ENCODE data around the gene G6PC1. TPM values are rescaled to one million over a fixed set of nuclear protein-coding genes. Genes with fewer than 3 reads are reported as not detected.
A peak's percentile ranks its signal among the peaks of the same experiment; 100 is the strongest.

The G6PC1 gene
- total and polyA plus RNA-seq, 2 of the 13 experiments (the other 11 are each of a cell fraction or from before 2014, with no cell fraction given): 1.7 to 37.9 TPM

GRCh38 chr17:42900460-42901331 is at the start of gene G6PC1 (continued):
- TF ChIP-seq ATF2 (CRISPR knock-in tag; IDR thresholded peaks at IDR 0.05) (peak; percentile 72), YEATS4 (CRISPR knock-in tag; IDR thresholded peaks at IDR 0.05; ENCODE audit: borderline replicate concordance) (peak; percentile 69), ZNF567 (CRISPR knock-in tag; IDR thresholded peaks at IDR 0.05; ENCODE audit: borderline replicate concordance) (no peak), ZNF709 (CRISPR knock-in tag; IDR thresholded peaks at IDR 0.05) (no peak), ZBTB7A (CRISPR knock-in tag; IDR thresholded peaks at IDR 0.05) (peak; percentile 76; the same call in 1 of the 2 replicates), TOPORS (CRISPR knock-in tag; IDR thresholded peaks at IDR 0.05) (peak; percentile 37; the same call in 1 of the 2 replicates), PRMT3 (CRISPR knock-in tag; IDR thresholded peaks at IDR 0.05; ENCODE audit: borderline replicate concordance, low read depth) (no peak), EZH2 (conservative IDR thresholded peaks at IDR 0.05; ENCODE audit: low read depth, low read length) (no peak), ZBTB7B (CRISPR knock-in tag; IDR thresholded peaks at IDR 0.05) (no peak), ZNF282 (IDR thresholded peaks at IDR 0.05; ENCODE audit: partially characterized antibody) (no peak), HOXA3 (CRISPR knock-in tag; IDR thresholded peaks at IDR 0.05) (peak; percentile 88), KDM2A (CRISPR knock-in tag; IDR thresholded peaks at IDR 0.05; ENCODE audit: borderline replicate concordance, low read depth) (no peak), GATAD1 (CRISPR knock-in tag; IDR thresholded peaks at IDR 0.05) (peak; percentile 73), ZNF124 (CRISPR knock-in tag; IDR thresholded peaks at IDR 0.05) (no peak), HDAC1 (CRISPR knock-in tag; IDR thresholded peaks at IDR 0.05) (peak; percentile 87), HDAC2 (CRISPR knock-in tag; IDR thresholded peaks at IDR 0.05) (peak; percentile 73; the same call in 1 of the 2 replicates)
- TF ChIP-seq, protein P1, sequence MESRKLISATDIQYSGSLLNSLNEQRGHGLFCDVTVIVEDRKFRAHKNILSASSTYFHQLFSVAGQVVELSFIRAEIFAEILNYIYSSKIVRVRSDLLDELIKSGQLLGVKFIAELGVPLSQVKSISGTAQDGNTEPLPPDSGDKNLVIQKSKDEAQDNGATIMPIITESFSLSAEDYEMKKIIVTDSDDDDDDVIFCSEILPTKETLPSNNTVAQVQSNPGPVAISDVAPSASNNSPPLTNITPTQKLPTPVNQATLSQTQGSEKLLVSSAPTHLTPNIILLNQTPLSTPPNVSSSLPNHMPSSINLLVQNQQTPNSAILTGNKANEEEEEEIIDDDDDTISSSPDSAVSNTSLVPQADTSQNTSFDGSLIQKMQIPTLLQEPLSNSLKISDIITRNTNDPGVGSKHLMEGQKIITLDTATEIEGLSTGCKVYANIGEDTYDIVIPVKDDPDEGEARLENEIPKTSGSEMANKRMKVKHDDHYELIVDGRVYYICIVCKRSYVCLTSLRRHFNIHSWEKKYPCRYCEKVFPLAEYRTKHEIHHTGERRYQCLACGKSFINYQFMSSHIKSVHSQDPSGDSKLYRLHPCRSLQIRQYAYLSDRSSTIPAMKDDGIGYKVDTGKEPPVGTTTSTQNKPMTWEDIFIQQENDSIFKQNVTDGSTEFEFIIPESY (CRISPR knock-in tag; IDR thresholded peaks at IDR 0.05): no peak
- TF ChIP-seq, protein P2, sequence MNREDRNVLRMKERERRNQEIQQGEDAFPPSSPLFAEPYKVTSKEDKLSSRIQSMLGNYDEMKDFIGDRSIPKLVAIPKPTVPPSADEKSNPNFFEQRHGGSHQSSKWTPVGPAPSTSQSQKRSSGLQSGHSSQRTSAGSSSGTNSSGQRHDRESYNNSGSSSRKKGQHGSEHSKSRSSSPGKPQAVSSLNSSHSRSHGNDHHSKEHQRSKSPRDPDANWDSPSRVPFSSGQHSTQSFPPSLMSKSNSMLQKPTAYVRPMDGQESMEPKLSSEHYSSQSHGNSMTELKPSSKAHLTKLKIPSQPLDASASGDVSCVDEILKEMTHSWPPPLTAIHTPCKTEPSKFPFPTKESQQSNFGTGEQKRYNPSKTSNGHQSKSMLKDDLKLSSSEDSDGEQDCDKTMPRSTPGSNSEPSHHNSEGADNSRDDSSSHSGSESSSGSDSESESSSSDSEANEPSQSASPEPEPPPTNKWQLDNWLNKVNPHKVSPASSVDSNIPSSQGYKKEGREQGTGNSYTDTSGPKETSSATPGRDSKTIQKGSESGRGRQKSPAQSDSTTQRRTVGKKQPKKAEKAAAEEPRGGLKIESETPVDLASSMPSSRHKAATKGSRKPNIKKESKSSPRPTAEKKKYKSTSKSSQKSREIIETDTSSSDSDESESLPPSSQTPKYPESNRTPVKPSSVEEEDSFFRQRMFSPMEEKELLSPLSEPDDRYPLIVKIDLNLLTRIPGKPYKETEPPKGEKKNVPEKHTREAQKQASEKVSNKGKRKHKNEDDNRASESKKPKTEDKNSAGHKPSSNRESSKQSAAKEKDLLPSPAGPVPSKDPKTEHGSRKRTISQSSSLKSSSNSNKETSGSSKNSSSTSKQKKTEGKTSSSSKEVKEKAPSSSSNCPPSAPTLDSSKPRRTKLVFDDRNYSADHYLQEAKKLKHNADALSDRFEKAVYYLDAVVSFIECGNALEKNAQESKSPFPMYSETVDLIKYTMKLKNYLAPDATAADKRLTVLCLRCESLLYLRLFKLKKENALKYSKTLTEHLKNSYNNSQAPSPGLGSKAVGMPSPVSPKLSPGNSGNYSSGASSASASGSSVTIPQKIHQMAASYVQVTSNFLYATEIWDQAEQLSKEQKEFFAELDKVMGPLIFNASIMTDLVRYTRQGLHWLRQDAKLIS (CRISPR knock-in tag; IDR thresholded peaks at IDR 0.05): 0 out of 2 replicates have a peak, but pooled peaks have one; percentile 54
- TF ChIP-seq, protein P3, sequence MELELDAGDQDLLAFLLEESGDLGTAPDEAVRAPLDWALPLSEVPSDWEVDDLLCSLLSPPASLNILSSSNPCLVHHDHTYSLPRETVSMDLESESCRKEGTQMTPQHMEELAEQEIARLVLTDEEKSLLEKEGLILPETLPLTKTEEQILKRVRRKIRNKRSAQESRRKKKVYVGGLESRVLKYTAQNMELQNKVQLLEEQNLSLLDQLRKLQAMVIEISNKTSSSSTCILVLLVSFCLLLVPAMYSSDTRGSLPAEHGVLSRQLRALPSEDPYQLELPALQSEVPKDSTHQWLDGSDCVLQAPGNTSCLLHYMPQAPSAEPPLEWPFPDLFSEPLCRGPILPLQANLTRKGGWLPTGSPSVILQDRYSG (CRISPR knock-in tag; IDR thresholded peaks at IDR 0.05): no peak
- TF ChIP-seq, protein P4, sequence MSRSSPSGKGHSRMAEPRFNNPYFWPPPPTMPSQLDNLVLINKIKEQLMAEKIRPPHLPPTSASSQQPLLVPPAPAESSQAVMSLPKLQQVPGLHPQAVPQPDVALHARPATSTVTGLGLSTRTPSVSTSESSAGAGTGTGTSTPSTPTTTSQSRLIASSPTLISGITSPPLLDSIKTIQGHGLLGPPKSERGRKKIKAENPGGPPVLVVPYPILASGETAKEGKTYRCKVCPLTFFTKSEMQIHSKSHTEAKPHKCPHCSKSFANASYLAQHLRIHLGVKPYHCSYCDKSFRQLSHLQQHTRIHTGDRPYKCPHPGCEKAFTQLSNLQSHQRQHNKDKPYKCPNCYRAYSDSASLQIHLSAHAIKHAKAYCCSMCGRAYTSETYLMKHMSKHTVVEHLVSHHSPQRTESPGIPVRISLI (CRISPR knock-in tag; IDR thresholded peaks at IDR 0.05; ENCODE audit: borderline replicate concordance): peak; percentile 85; the same call in 1 of the 2 replicates

All from HepG2 (cell line).